Measurements from ENCODE around the gene C18orf54.
"Not testable (repeated sequence)": the region's sequence is repeated elsewhere in the genome, so short reads cannot be mapped to it uniquely, and the experiment has no call there.

The C18orf54 gene

DNA sequence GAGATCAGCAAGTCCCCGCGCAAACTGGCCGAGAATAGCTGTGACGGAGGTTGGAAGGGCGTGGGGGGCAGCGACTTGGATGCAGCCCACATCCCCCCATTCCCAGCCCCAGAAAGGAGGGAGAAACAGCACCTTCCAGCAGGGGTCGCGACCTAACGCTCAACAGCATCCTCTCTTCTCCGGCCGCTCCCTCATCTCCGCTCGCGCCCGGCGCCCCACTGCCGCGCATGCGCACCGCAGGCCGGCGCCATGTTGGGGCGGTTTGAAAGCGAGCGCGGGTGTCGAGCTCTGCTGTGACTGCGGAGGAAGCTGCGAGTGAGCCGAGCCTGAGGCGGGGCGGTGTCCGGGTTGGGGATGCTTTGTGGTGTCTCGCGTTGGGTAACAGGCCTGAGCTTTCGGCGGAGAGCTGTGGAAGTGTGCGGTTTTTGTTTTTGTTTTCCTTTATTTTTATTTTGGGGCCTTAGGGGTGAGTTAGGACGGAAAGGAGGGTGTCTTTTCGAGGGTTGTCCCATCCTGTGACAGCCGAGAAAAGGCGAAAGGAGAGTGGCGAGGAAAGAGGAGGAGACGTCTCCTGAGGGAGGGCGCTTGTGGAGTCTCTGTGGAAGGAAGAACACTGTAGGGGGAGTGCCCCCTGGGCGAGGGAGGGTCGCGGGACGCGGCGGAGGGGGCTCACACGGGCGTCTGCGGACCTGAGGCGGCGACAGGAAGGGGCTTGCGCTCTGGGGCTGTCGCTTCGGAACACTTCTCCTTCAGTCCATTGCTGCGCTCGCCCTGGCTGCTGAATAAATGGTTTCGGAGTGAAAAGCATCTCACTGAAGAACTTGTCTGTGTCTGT, at the start of gene C18orf54, which contains the start of gene STARD6:
Gene C18orf54 (plus strand): TSS at position 247 of the 835 bp plus-strand sequence. CDS start 2,667 bp downstream, outside the sequence.
Gene STARD6 (minus strand): TSS at position 199 of the 835 bp plus-strand sequence. CDS start 3,285 bp downstream, outside the sequence.
- DNase-seq (ENCODE audit: low spot score), result peak; percentile 92

DNA sequence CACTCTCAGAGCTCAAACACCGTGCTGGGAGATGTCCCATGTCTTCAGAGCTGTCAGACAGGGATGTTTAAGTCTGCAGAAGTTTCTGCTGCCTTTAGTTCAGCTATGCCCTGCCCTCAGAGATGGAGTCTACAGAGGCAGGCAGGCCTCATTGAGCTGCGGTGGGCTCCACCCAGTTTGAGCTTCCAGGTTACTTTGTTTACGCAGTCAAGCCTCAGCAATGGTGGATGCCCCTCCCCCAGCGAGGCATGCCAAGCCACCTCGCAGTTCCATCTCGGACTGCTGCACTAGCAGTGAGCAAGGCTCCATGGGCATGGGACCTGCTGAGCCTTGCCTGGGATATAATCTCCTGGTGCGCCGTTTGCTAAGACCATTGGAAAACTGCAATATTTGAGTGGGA, 48.1 kb upstream of the C18orf54 start:
- DNase-seq (ENCODE audit: low spot score), result not testable (repeated sequence)

DNA sequence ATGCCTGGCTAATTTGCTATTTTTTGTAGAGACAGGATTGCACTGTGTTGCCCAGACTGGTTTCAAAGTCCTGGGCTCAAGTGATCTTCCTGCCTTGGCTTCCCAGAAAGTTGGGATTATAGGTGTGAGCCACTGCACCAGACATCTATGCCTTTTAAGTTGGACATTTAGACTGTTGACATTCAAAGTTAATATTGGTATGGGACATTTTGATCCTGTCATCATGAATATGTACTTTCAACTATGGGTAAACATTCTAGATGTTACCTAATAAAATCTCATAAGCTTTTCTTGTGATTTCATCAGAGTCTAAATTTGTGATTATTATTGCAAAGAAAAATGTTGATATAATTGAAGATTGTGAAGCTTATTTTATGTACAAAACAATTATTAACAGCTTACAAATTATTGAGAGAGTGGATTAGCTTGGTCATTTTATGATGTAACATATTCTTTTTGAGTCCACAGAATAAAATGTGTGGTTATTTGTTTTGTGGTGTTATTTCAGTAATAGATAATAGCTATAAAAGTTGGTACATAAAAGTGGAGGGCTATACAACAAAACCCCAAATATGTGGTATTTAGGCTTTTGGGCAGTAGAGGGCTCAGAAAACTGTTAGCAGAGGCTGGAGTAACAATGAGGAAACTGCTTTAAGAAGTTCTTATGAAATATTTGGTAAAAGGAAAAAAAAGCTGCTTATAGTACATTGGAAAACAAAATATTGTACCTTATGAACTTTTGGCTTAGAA, 41.5 kb upstream of the C18orf54 start:
- no peak for DNase-seq (ENCODE audit: low spot score)

DNA sequence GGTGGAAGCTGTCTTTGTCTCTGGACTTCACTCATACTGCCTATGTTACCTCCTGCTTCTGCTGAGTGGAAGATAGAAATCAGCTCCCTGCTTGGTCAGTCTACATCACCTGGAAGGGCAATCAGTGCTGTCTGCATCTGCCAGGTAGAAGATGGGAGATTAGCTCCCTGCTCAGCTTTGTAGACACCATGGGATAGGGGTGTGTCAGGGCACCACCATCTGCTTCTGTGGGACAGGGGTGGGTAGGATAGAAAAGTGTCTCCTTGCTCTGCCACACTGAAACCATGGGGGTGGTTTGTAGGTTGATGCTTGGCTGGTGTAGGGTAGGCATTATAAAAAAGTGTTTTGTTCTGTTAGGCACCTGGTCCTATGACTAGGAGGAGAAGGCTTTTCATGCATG, 34.1 kb upstream of the C18orf54 start:
- DNase-seq (ENCODE audit: low spot score), result no peak

GRCh38 chr18:54323970-54324369, 33.7 kb upstream of the C18orf54 start:
- no peak for DNase-seq (ENCODE audit: low spot score)

- no peak for DNase-seq (ENCODE audit: low spot score)
These were observed 29.9 kb upstream of the C18orf54 start for GRCh38 chr18:54327818-54328217.

DNA sequence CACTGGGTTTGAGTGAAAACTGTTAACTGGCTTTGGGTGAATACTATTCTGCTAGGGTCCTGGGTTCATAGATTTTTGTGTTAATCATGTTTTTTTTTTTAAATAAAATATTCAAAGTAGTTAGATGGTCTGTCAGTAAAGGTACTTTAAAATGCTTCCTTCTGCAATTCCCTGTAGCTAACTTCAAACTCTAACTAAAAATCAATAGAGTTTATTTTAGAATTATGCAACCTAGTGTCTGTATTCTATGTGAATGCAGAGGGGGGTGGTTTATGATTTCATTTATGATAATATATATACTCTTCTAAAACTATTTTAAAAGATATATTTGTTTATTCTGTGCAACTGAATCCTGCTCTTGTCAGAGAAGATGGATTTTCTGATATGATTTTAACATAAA, 27.9 kb upstream of the C18orf54 start:
- no peak for DNase-seq (ENCODE audit: low spot score)

- DNase-seq (ENCODE audit: low spot score), result no peak
These were observed 26.7 kb upstream of the C18orf54 start for GRCh38 chr18:54330768-54331548.

DNA sequence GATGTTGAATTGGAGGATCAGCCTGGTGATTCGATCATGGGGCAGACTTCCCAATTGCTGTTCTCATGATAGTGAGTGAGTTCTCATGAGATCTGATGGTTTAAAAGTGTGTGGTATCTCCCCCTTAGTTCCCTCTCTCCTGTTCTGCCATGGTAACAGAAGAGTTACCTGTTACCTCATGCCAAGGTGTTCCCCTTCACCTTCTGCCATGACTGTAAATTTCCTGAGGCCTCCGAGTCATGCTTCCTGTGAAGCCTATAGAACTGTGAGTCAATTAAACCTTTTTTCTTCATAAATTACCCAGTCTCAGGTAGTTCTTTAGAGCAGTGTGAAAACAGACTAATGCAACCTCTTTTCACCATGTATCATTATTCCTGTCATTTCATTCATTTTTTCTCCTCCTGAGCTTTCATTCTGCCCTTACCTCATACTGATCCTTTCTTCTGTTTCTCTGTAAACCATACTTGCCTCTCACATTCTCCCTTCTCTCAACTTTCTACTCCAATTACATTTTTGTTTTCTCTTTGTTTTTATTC, 22.0 kb upstream of the C18orf54 start:
- no peak for DNase-seq (ENCODE audit: low spot score)

DNA sequence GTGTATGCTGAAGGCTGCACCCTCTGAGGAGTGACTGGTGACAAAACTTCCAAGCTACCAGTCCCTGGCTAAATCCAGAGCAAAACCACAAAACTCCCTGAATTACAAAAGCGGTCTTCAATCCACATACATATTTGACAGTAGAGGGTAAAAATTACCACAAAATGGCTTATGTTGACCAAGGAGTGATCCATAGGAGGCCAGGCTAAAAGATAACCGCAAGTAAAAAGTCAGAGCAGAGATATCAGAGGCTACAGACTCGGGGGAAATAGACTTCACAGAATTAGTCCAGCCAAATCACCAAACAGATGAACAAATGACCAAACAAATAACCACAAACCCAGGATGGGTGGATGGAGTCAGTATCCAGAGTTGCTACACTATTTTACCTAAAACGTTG, 19.5 kb upstream of the C18orf54 start:
- no peak for DNase-seq (ENCODE audit: low spot score)

GRCh38 chr18:54351186-54351585, 6.5 kb upstream of the C18orf54 start:
- DNase-seq (ENCODE audit: low spot score), result no peak

- DNase-seq (ENCODE audit: low spot score), result no peak
These were observed 535 bp upstream of the C18orf54 start for GRCh38 chr18:54357082-54357659.

DNA sequence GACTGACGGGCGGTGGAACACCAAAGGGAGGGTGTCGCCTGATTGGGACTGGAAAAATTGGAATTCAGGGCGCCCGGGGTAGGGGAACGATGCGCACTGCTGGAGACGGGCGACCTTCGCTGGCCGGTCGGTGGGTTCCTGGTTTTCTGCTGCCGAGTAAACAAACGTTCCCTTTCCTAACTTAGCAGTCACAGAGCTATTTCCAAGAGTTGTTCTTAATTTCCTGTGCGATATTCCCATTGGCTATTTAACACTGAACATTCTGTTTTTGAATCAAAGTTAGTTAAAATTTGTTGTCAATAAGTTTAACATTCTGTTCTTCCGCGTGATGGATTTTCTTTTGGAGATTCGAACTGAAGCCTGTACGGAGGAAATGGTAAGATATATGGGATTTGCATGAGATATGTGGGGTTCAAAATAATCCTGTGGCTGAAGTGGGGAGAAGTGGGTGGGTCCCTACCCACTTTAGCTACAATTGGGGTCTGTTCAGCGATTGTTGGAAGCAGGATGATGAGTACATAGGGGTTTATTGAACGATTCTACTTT, 862 bp downstream of the C18orf54 start:
- no peak for DNase-seq (ENCODE audit: low spot score)

DNA sequence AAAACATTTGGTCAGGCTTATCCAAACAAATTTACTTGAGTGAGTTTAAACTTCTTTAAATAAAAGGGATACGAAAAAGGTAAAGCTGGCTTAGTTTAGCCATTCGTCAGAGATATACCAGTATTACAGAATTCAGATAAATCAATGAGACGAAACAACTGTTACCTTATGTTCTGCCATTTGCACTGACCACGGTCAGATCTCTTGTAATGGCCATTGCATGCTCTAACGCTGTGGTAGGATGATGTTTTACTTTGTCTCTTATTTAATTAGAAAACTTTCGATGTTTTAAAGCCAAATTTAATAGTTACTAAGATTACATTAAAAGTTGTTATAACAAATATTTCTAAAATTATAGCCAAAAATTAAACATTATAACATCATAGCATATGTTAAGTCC, 1.5 kb downstream of the C18orf54 start:
- DNase-seq (ENCODE audit: low spot score), result no peak

DNA sequence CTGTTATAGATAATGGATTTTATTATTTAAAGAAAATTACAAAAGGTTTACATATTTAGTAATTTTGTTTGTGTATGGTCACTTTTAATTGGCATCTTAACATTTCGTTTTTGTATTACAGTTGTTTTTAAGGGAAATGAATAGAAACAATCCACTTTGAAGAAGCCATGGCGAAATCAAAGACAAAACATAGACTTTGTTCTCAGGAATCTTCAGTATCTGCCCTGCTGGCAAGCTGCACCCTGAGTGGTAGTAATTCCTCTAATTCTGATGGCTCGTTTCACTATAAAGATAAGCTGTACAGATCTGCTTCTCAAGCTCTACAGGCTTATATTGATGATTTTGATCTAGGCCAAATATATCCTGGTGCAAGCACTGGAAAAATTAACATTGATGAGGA, 2.7 kb downstream of the C18orf54 start:
- no peak for DNase-seq (ENCODE audit: low spot score)

DNA sequence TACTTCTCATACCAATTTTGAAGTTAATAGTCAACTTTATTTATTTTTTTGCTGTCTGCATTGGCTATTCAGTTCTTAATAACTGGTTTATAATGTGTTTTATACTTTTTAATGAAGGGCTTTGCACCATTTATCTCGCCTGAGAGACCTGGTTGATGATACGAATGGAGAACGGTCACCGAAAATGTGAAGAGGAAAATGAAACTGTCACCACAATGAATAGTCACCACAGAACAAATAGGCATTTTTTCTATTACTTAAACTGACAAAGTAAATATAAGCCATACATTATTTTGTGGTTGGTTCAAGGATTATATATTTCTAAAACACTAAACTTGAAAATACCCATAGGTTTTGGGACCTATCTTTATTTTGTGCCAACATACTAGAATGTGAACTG, 20.4 kb downstream of the C18orf54 start:
- no peak for DNase-seq (ENCODE audit: low spot score)

GRCh38 chr18:54381640-54382039, 23.9 kb downstream of the C18orf54 start:
- DNase-seq (ENCODE audit: low spot score), result no peak

GRCh38 chr18:54382076-54382475, 24.4 kb downstream of the C18orf54 start:
- DNase-seq (ENCODE audit: low spot score), result no peak

DNA sequence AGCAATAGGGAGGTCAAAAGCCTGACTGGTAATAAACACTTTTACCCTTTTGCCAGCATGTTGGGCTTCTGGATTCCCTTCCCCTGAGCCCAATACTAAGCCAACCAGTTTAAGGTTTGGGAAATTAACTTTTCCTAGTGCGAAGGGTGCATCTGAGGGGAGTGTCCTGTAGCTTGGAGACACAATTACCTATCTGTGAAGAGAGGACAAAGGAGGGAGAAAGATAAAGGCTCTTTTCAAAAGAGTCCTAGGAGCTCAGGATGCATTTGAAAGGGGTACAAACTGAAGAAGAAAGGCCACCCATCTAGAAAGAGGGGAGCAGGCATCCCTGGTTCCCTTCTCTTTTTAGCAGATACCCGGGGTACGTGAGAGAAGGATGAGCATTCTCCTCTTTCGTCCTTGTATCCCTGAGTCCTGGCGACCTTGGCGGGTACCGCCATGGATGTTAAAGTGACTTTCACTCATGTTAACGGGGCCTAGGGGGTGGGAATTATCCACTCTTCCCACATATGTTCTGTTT, 25.1 kb downstream of the C18orf54 start:
- no peak for DNase-seq (ENCODE audit: low spot score)

GRCh38 chr18:54386043-54386442, 28.3 kb downstream of the C18orf54 start:
- DNase-seq (ENCODE audit: low spot score), result no peak

Measured in CD4-positive, alpha-beta T cell treated with Interleukin-2 at 100 ng/mL for 4 hours (primary cell).